Motor neuron (in vitro differentiated cells): ENCODE measurements around the gene PLEKHD1. TPM values are rescaled to one million over a fixed set of nuclear protein-coding genes. Genes with fewer than 3 reads are reported as not detected.
A peak's percentile ranks its signal among the peaks of the same experiment; 100 is the strongest.

ENCODE experiments used
- ATAC-seq, 8 experiments: fragments of 200-7000 bp; cut with Tn5 transposase; replicated peaks in 6 of 8; 2 replicates each; pipeline ENCODE4 v1.8.0; 2021; ENCODE audit warnings: mild to moderate bottlenecking in 8 of 8, moderate library complexity in 8 of 8
- H3K27ac ChIP-seq, 2 donors: fragments of 250-450 bp; sonication (Bioruptor Pico); 2 replicates each; pipeline ENCODE4 v1.9.0; 2021; ENCODE audit warnings: antibody characterized with exemption in 2 of 2, mild to moderate bottlenecking in 2 of 2, moderate library complexity in 1 of 2
- H3K4me1 ChIP-seq, 2 donors: fragments of 250-450 bp; sonication (Bioruptor Pico); replicated peaks in 1 of 2; 2 replicates each; pipeline ENCODE4 v1.6.1; 2021; ENCODE audit warnings: antibody characterized with exemption in 2 of 2, mild to moderate bottlenecking in 2 of 2, moderate library complexity in 1 of 2
- H3K4me3 ChIP-seq, 5 donors: fragments of 250-450 bp; sonication (Bioruptor Pico); 2 replicates each; pipeline ENCODE4 v1.9.0; 2021; ENCODE audit warnings: antibody characterized with exemption in 5 of 5, mild to moderate bottlenecking in 5 of 5, moderate library complexity in 4 of 5
- WGBS, 10 experiments: fragments of 450-650 bp; shearing (Covaris generic); methylation state at CpG; one replicate each; pipeline ENCODE4 v1.0.0; 2022; 5-methylcytosine and 5-hydroxymethylcytosine counted together
- in situ Hi-C, 9 experiments: fragments of 400-800 bp; cut with MboI; loops; one replicate each; pipeline ENCODE4 v1.15.0; 2021; ENCODE audit warnings: low sequenced_read_pairs in 9 of 9, low pct_unique_long_range_greater_than_20kb in 2 of 9; ENCODE audit not compliant: unreplicated experiment in 9 of 9
- total RNA-seq, 8 experiments: library from RNA; unstranded; fragments of 300-600 nt; gene quantifications; 2 replicates each; pipeline versions ENCODE4 v1.2.3 to v1.2.4, GENCODE V29; 2022

The PLEKHD1 gene
- total RNA-seq, 8 experiments from 2014 or later = 0.13 to 1.2 (median 0.42) TPM

GRCh38 chr14:69572030-69572840 lies 87.7 kb downstream of the PLEKHD1 start:
- WGBS, 10 experiments = 3 to 62% (median 41%) methylated on average over 7 to 52 of the region's 112 CpGs; no CpG with 5 or more reads in 6 of the 10 experiments
- H3K4me1 ChIP-seq = peaks cover 23 to 24% of the 10 kb centered on the region in 2 donors
- peak overlapping the region; percentile 11 to 12 for H3K27ac ChIP-seq
- peak in 6 of 8 experiments; percentile 24 to 56 (median 48) for ATAC-seq
- peak overlapping the region in 4 of 5 donors; percentile 12 to 22 (median 19) for H3K4me3 ChIP-seq
- in situ Hi-C loops = no loop called here

- in situ Hi-C loops = no loop called here
- Histone ChIP-seq H3K27ac (no peak overlapping the region), H3K4me1 (peaks cover 23 to 24% of the 10 kb centered on the region in 2 donors), H3K4me3 (no peak overlapping the region)
- WGBS, 10 experiments = 80% methylated on average over 2 of the region's 40 CpGs; no CpG with 5 or more reads in 9 of the 10 experiments
- ATAC-seq = peak in 1 of 8 experiments; percentile 2
These were observed 88.3 kb downstream of the PLEKHD1 start for GRCh38 chr14:69572841-69573135.

GRCh38 chr14:69573205-69573830 lies 88.8 kb downstream of the PLEKHD1 start:
- H3K4me3 ChIP-seq = peak overlapping the region; percentile 48 to 68 (median 57)

GRCh38 chr14:69573831-69574262 lies 89.3 kb downstream of the PLEKHD1 start:
- WGBS, 10 experiments = 4 to 20% (median 10%) methylated on average over 2 to 7 of the region's 15 CpGs; no CpG with 5 or more reads in 5 of the 10 experiments
- peak overlapping the region; percentile 70 for H3K27ac ChIP-seq
- peak overlapping the region; percentile 48 to 68 (median 57) for H3K4me3 ChIP-seq
- in situ Hi-C loops = no loop called here
- peak in 5 of 8 experiments; percentile 31 to 53 (median 41) for ATAC-seq
- peaks cover 23 to 24% of the 10 kb centered on the region in 2 donors for H3K4me1 ChIP-seq

More at GRCh38 chr14:69573205-69573830, 88.8 kb downstream of the PLEKHD1 start:
- H3K27ac ChIP-seq = peak overlapping the region; percentile 70
- 0 to 75% (median 20%) methylated on average over 1 to 26 of the region's 51 CpGs; no CpG with 5 or more reads in 4 of the 10 experiments for WGBS, 10 experiments
- peaks cover 23 to 24% of the 10 kb centered on the region in 2 donors for H3K4me1 ChIP-seq
- in situ Hi-C loops = no loop called here
- ATAC-seq = peak in 1 of 8 experiments; percentile 2

GRCh38 chr14:69574263-69574953 lies 89.9 kb downstream of the PLEKHD1 start, which contains the start of gene CCDC177:
Gene CCDC177, minus strand, starts transcription at chr14:69574871. Its CDS starts 1,249 bp downstream, at chr14:69573622.
- in situ Hi-C loops = no loop called here
- 0 to 10% (median 2%) methylated on average over 2 to 6 of the region's 52 CpGs; no CpG with 5 or more reads in 6 of the 10 experiments for WGBS, 10 experiments
- peak within 1 kb of the TSS; percentile 70 for H3K27ac ChIP-seq
- H3K4me3 ChIP-seq = peak within 1 kb of the TSS; percentile 48 to 68 (median 57)
- peaks cover 23 to 24% of the 10 kb centered on the region in 2 donors for H3K4me1 ChIP-seq
- ATAC-seq = peak; percentile 51 to 90 (median 74)

GRCh38 chr14:69574954-69575295 lies 90.4 kb downstream of the PLEKHD1 start:
- WGBS, 10 experiments = 42 to 100% (median 78%) methylated on average over 1 to 4 of the region's 5 CpGs; no CpG with 5 or more reads in 2 of the 10 experiments
- Histone ChIP-seq H3K4me1 (peaks cover 27% of the 10 kb centered on the region in 2 donors), H3K4me3 (peak overlapping the region; percentile 48 to 68 (median 57)), H3K27ac (no peak overlapping the region)
- no peak for ATAC-seq
- in situ Hi-C loops = loop anchor here in 4 of 9 experiments (25.0 kb wide), 1 partner anchor 162 kb away; no protein-coding TSS in a partner anchor

- in situ Hi-C loops = loop anchor here in 4 of 9 experiments (25.0 kb wide), 1 partner anchor 158 kb away; no protein-coding TSS in a partner anchor
- H3K4me1 ChIP-seq = peaks cover 5 to 6% of the 10 kb centered on the region in 2 donors
- 0 to 100% (median 69%) methylated on average over 1 to 2 of the region's 2 CpGs; no CpG with 5 or more reads in 2 of the 10 experiments for WGBS, 10 experiments
These were observed 94.9 kb downstream of the PLEKHD1 start for GRCh38 chr14:69579476-69579875.

GRCh38 chr14:69580009-69580577 lies 95.6 kb downstream of the PLEKHD1 start:
- peak; percentile 65 to 95 (median 90) for ATAC-seq
- in situ Hi-C loops = loop anchor here (10.0 to 25.0 kb wide), 2 partner anchors 145 to 157 kb away; no protein-coding TSS in a partner anchor
- no peak overlapping the region for H3K4me3 ChIP-seq
- 0 to 80% (median 25%) methylated on average over 1 to 7 of the region's 7 CpGs for WGBS, 10 experiments
- no peak overlapping the region for H3K27ac ChIP-seq
- peaks cover 4 to 5% of the 10 kb centered on the region in 2 donors for H3K4me1 ChIP-seq

More at GRCh38 chr14:69579476-69579875, 94.9 kb downstream of the PLEKHD1 start:
- Histone ChIP-seq H3K27ac (no peak overlapping the region), H3K4me3 (no peak overlapping the region)
- ATAC-seq = no peak

Other genes with a start within 250 kb of the PLEKHD1 start
- gene GALNT16, start 224.6 kb upstream of the PLEKHD1 start, total RNA-seq = 10 to 100 TPM in 5 of 8 experiments, 1 to 10 TPM in 2, under 1 TPM in 1; 0.72 to 23.5 (median 11.9) TPM
- gene ERH, start 86.4 kb upstream of the PLEKHD1 start, total RNA-seq = 100 to 1,000 TPM; 234 to 490 (median 320) TPM
- 100 to 1,000 TPM in 2 of 8 experiments, 10 to 100 TPM in 6; 46.5 to 107 (median 65.0) TPM for gene SLC39A9, start 86.0 kb upstream of the PLEKHD1 start, total RNA-seq
- gene CCDC177, start 90.1 kb downstream of the PLEKHD1 start, total RNA-seq = 1 to 10 TPM in 5 of 8 experiments, under 1 TPM in 2, not detected in 1; 0.24 to 4.3 (median 3.5) TPM
- gene SUSD6, start 126.9 kb downstream of the PLEKHD1 start, total RNA-seq = 10 to 100 TPM in 5 of 8 experiments, 1 to 10 TPM in 3; 6.5 to 36.3 (median 12.2) TPM